Endometrial microvascular endothelial cells (primary cell): ENCODE data around the gene TSACC. TPM values are rescaled to one million over a fixed set of nuclear protein-coding genes. Genes with fewer than 3 reads are reported as not detected.
"Not testable (repeated sequence)": the region's sequence is repeated elsewhere in the genome, so short reads cannot be mapped to it uniquely, and the experiment has no call there.

Experiments
- in situ Hi-C: cut with HindIII; loops from 2 replicates; pipeline ENCODE4 v1.10.0; 2017; ENCODE audit warnings: low sequenced_read_pairs, low pct_unique_long_range_greater_than_20kb; ENCODE audit errors: inconsistent ontology term
- total RNA-seq: library from RNA; depleted of rRNA; stranded (reverse); fragments of >200 nt; gene quantifications from one replicate; pipeline ENCODE4 v1.2.3, GENCODE V29; 2015; ENCODE audit errors: inconsistent ontology term

TSACC gene
- total RNA-seq = not detected

DNA sequence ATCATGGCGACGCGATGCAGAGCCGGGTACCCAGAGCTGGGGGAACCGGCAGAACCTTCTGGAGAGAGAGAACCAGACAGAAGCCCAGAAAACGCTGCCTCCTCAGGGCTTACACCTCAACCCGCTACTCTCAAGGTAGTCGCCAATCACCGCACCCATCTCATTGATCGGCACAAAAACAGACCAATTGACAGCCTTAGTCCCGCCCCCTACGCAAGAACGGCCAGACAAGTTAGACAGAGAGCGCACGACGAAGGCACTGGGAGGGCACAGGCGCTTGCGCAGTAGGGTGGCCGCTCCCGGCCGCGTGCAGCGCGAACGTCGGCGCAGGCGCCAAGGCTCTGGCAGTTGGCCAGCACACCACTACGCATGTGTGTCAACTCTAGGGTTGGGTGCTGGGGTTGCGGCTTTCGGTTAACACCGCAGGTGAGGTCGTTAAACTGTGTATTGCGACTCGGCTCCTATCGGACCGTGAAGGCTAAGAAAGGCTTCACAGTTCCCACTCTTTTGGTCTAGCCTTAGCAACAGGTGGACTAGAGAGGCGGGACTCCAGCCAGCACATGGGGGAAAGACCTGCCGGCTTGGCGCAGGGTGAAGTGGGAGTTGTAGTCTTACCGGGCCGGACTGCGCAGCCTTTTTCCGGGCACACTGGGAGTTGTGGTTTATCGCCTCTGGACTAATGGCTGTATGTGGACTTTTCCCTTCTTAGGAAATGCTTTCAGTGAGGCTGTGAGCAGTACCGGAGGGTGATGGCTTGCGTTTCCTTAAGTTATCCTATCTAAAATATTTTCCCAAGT lies at the start of gene TSACC, which contains the start of gene CCT3:
Gene TSACC, plus strand, starts transcription at position 347 of the 797 bp plus-strand sequence. CDS start 1,232 bp downstream, outside the sequence.
Gene CCT3, minus strand, starts transcription at position 113 of the 797 bp plus-strand sequence. Its CDS starts 108 bp downstream, at position 5.
- in situ Hi-C loops = no loop called here

- in situ Hi-C loops = no loop called here
Observed at GRCh38 chr1:156289857-156290256, 48.5 kb upstream of the TSACC start.

DNA sequence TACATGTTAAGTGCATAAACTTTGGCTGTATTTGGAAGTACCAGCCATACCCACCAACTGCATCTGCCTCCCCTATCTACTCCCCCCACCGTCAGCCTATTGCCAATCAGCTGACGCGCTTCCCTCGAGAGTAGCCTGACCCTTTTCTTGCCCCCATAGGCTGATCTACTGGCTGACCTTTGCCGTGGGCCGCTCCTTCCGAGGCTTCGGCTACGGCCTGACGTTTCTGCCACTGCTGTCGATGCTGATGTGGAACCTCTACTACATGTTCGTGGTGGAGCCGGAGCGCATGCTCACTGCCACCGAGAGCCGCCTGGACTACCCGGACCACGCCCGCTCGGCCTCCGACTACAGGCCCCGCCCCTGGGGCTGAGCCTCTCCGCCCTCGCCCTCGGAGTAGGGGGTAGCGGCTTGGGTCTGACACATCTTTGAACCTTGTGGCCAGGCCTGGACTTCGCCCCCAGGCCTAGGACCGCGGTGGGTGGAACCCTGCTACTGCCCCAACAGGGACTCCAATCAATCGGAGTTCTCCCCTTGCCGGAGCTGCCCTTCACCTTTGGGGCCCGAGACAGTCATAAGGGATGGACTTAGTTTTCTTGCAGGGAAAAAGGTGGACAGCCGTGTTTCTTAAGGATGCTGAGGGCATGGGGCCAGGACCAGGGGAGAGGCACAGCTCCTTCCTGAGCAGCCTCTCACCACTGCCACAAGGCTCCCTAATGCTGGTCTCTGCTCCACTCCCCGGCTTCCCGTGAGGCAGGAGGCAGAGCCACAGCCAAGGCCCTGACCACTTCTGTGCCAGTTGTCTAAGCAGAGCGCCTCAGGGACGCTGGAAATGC lies 46.9 kb upstream of the TSACC start:
- in situ Hi-C loops = no loop called here

- in situ Hi-C loops = no loop called here
Observed at GRCh38 chr1:156293098-156293434, 45.3 kb upstream of the TSACC start.

DNA sequence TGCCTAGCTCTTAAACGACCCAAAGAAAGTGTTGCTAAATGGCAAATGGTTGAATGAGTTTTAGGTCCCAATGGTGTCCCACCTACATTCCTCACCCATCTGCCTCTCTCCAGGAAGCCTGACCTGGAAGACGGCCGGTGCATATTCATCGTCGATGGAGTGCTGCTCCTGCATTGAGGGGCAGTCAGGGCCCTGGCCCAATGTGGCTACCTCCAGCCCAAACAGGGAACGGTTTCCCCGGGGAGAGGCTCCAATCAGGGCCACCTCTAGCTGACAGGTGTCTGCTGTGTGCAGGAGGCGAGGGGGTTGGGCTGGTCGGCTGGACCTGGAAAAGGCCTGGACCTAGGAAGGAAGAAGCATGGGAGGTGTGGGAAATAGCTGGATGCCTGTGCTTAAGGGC lies 44.4 kb upstream of the TSACC start:
- in situ Hi-C loops = no loop called here

- in situ Hi-C loops = no loop called here
Observed at GRCh38 chr1:156295391-156295947, 42.9 kb upstream of the TSACC start, which contains the start of gene GLMP. Gene GLMP (minus strand): TSS chr1:156295679. CDS start chr1:156295645, 34 bp downstream.

DNA sequence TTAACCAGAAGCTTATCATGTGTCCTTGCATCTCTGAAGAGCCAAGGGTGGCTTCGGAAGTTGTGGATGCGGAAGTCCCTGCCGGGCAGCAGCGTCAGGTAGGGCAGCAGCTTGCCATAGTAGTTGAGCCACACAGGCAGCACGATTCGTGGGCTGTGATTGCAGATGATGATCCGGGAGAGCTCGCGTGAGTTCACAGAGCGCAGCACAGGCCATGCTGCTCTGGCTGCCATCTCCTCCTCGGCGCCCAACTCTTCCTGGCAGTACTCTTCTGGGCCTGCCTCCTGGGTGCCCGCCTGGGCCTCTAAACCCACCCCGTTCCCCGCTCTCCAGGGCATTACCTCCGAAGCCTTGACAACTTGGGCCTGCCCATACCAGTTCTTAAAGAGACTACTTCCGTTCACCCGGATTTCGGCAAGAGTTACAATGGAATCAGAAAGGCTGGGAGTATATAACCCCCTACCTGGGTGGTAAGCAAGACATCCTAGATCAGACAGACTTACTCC lies 39.4 kb upstream of the TSACC start, which contains the start of gene VHLL:
Gene VHLL, minus strand, starts transcription at position 456 of the 506 bp plus-strand sequence. Its CDS starts 118 bp downstream, at position 338.
- in situ Hi-C loops = no loop called here

DNA sequence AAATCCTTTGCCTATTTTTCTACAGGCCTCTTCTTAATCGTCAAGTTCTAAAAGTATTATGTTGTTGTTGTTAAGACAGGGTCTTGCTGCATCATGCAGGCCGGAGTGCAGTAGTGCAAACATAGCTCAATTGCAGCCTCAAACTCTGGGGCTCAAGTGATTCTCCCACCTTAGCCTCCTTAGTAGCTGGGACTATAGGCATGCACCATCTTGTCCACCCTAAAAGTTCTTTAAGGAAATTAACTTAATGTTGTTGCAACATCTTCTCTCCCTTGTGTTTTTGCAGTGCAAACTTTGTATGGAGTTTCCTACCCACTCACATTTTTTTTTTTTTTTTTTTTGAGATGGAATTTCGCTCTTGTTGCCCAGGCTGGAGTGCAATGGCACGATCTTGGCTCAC lies 35.1 kb upstream of the TSACC start:
- in situ Hi-C loops = no loop called here

- in situ Hi-C loops = no loop called here
Observed at GRCh38 chr1:156305215-156305614, 33.1 kb upstream of the TSACC start.

- in situ Hi-C loops = no loop called here
Observed at GRCh38 chr1:156308078-156308477, 30.2 kb upstream of the TSACC start.

DNA sequence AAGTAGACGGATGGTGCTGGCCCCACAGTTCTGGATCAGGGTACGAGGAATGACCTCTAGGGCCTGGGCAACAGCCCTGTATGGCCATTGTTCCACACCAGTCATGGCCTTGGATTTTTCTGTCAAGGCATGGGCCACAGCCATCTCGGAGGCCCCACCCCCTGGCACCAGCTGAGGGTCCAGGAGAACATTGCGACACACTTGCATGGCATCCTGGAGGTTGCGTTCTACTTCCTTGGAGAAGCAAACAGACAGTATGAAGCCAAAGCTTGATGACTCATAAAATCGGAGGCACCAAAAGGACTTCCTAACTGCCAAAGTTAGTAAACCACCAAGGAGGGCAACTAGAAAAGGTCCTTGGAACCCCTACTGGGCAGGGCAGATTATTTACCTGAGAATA lies 27.4 kb upstream of the TSACC start:
- in situ Hi-C loops = no loop called here

DNA sequence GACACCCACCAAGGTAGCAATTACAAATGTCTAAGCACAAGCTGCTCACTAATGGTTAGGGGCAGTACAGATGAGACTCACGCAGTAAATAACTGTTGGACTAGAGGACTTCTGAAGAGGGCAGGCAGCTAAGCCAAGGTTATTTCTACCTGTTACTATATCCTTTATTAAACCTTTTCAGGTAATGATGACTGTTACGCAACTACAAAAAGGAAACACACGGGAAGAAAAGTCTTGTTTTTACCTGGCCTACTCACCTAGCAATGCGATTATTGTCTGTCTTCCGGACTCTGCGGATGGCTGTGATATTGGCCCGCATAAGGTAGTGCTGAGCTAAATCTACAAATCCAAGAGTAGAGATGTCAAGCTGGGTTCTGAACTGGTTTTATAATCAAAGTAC lies 21.4 kb upstream of the TSACC start:
- in situ Hi-C loops = no loop called here

DNA sequence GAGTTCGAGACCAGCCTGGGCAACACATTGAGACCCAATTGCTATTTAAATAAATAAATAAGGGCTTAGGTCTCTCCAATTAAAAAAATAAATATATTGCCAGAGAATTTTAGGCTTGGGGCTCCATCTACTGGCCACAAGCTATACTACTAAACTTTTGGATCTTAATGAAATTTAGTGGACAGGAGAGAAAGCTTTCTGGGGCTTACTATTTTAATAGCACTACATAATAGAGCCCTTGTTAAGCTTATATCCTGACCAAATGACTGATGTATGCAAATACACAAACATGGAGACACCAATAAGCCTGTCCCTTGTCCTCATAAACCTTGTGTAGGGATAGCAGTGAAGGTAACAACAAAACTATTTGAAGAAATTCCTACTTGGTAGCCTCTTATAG lies 18.7 kb upstream of the TSACC start:
- in situ Hi-C loops = no loop called here

DNA sequence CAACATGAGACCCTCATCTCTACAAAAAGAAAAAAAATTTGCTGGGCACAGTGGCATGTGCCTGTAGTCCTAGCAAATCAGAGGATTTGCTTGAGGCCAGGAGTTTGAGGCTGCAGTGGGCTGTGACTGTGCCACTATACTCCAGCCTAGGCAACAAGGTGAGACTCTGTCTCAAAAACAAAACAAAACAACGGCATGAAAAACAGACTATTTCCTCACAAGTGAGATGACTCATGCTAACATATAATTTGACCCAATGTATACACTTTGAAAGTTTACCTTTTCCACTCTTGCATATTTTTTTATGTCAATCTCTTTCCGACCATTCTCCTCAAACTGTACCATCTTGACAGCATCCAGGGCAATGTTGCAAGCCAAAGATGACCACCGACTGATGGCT lies 17.8 kb upstream of the TSACC start:
- in situ Hi-C loops = no loop called here

- in situ Hi-C loops = not testable (repeated sequence)
Observed at GRCh38 chr1:156323179-156323578, 15.1 kb upstream of the TSACC start.

DNA sequence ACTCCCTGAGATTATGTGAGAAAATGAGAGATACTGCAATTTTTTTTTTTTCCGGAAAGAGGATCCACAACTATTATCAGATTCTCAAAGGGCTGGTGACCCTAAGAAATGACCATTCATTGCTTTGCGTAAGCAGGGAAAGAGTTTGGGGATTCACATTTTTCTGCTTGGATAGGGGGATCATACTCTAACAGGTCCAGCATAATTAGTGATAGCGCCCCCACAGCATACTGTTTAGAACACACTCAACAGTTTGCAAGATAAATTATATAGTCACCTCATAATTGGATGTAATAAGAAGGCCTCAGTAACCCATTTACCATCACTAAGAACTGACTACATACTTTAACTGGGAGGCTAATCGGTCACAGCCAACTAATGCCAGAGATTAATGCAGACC lies 2.1 kb upstream of the TSACC start:
- in situ Hi-C loops = no loop called here

DNA sequence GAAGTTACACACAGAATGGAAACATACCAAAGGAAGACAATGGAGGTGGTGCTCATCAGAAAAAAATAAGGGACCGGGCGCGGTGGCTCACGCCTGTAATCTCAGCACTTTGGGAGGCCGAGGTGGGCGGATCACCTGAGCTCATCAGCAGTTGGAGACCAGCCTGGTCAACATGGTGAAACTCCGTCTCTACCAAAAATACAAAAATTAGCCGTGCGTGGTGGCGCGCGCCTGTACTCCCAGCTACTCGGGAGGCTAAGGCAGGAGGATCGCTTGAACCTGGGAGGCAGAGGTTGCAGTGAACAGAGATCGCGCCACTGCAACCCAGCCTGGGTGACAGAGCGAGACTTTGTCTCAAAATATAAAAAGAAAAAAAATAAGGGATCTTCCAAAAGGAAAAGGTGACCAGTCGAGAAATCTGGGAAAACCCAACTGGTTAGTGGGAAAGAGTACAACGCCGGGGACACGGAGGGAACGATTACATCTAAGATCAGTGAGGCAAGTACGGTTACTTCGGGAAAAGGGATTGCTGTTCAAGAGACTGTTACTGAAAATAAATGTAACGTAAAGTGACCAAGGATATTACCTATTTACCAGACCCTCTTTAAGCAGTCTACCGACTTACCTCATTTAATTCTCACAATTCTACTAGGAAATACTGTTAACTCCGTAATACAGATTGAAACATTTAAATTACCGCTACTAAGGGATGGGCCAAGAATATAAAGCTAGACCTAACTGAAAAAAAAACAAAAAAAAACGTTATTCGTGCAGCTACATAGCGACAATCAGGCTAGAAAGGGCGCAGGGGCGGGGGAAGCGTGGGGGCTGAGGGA lies 1.1 kb upstream of the TSACC start:
- in situ Hi-C loops = no loop called here

DNA sequence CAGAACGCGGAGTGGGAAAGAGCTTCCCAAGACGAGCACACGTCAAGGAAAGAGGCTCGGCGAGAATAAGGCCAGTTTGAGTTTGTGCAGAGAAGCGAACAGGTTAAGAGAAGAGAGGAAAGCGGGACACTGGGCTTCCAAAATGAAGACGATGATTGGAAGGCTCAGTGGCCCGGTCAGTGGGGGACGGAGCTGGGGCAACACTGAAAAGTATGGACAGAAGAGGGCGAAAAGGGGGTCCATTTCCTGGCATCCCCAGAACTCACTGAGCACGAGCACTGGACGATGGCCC lies 492 bp upstream of the TSACC start:
- in situ Hi-C loops = no loop called here
